ENCODE results near the gene LSP1. TPM values are rescaled to one million over a fixed set of nuclear protein-coding genes. Genes with fewer than 3 reads are reported as not detected.
A peak's percentile ranks its signal among the peaks of the same experiment; 100 is the strongest.
"Not testable (repeated sequence)": the region's sequence is repeated elsewhere in the genome, so short reads cannot be mapped to it uniquely, and the experiment has no call there.

Gene LSP1
- total RNA-seq, 2 experiments from 2014 or later = 42.4 to 42.9 TPM

DNA sequence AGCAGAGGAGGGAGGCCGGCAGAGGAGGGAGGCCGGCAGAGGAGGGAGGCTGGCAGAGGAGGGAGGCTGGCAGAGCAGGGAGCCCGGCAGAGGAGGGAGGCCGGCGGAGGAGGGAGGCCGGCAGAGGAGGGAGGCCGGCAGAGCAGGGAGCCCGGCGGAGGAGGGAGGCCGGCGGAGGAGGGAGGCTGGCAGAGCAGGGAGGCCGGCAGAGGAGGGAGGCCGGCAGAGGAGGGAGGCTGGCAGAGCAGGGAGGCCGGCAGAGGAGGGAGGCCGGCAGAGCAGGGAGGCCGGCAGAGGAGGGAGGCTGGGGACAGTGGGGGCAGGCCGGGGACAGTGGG is 20.9 kb downstream of the LSP1 start:
- H3K36me3 Mint-ChIP-seq (ENCODE audit: low read depth); H3K27ac Mint-ChIP-seq; CTCF ChIA-PET; H3K9me3 Mint-ChIP-seq; H3K4me3 Mint-ChIP-seq; intact Hi-C loops (cut with micrococcal nuclease); DNase-seq; H3K27me3 Mint-ChIP-seq (ENCODE audit: low read depth): not testable (repeated sequence)
- peaks cover 47% of the 10 kb centered on the region for H3K4me1 Mint-ChIP-seq (ENCODE audit: low read depth)

DNA sequence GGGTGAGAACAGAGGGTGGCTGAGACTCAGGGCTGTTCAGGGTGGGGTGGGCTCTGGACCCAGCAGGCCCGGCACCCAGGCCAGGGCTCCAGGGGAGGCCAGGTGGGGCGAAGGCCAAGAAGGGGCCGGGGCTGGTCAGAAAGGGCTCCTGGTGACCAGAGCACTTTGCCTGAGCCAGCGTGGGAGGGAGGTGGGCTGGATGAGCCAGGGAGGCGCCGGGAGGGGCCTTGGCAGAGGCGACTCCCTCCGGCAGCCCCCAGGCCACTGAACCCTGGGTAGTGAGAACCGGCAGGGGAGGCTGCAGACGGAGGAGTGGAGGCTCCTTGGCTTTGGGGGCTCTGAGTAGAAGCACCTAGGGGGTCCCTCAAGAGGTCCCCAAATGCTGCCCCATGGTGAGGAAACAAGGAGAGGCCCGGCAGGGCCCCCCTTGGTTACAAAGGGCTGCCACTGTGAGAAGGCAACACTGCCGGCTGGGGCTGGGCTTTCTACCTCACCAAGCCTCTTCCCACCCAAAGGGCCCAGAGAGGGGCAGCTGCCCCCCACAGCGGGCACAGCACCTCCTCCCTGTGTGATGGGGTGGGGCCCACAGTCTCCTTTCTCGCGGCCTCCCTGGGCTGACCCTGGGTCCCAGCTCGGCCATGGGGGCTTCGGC is 21.7 kb downstream of the LSP1 start:
- intact Hi-C loops (cut with micrococcal nuclease); H3K36me3 Mint-ChIP-seq (ENCODE audit: low read depth); H3K9me3 Mint-ChIP-seq; H3K4me3 Mint-ChIP-seq; H3K27ac Mint-ChIP-seq; H3K27me3 Mint-ChIP-seq (ENCODE audit: low read depth); DNase-seq: not testable (repeated sequence)
- H3K4me1 Mint-ChIP-seq (ENCODE audit: low read depth) = peaks cover 39% of the 10 kb centered on the region
- CTCF ChIA-PET = interaction anchor here (1.7 kb wide), 1 partner anchor 21 kb away, joined by 7 read pairs; no protein-coding TSS in a partner anchor

DNA sequence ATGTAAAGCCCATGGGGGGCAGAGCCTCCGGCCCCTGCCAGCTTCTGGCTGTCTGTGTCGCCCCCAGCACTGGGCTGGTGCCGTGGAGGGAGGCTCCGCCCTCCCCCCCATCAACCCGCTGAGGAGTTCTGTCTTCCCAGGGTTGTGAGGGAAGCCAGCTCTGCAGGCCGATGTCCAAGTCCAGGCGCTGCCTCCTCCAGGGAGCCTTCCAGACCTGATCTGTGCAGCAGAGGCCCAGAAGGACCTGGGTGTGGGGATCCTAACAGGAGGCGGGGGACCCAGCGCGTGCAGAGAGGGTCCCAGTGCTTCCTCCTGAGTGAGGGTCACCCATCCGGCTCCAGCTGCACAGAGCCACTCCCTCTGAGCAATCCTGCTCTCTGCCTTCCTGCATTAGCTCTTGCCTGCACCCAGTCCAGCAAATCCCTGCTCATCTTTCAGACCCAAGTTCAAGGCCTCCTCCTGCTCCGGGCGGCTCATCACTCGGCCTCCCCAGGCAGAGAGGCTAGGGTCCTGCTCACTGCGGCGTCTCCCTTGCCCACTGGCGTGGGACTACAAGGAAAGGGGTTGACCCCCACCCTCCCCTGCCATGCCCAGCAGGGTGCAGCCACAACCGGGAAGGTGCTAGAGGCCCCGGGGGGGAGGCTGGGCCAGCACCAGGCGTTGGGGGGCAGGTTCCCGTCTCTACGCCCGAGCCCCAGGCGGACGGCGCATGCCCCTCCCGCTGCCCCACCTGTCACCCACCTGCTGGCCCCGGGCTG is 22.4 kb downstream of the LSP1 start:
- intact Hi-C loops (cut with micrococcal nuclease) = no loop called here
- Mint-ChIP-seq H3K4me3 (no peak overlapping the region), H3K9me3 (no peaks in the 10 kb centered on the region), H3K36me3 (ENCODE audit: low read depth) (peaks cover 1% of the 10 kb centered on the region), H3K4me1 (ENCODE audit: low read depth) (peaks cover 34% of the 10 kb centered on the region), H3K27ac (no peak overlapping the region), H3K27me3 (ENCODE audit: low read depth) (no peaks in the 10 kb centered on the region)
- DNase-seq = no peak
- CTCF ChIA-PET = interaction anchor here (1.7 kb wide), 1 partner anchor 21 kb away, joined by 7 read pairs; no protein-coding TSS in a partner anchor

DNA sequence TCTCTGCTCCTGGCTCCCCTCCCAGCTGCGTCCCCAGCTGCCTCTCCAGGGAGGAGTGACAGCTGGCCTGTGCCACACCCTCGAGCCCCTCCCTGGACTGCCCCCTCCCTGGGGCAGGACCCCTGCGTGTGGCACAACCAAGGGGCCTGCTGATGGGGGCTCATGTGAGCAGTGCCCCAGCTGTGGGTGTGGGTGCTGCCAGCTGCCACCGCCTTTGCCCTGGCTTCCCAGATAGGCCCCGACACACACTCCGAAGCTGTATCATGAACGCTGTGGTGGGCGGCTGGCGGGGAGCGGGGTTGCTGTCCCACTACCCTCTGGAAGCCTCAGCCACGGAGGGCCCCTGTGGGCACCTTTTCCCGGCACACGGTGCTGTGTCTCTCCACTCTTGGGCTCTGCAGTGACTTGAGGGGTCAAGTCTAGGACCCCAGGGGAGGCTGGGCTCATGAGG is 23.0 kb downstream of the LSP1 start:
- DNase-seq; intact Hi-C loops (cut with micrococcal nuclease); H3K4me3 Mint-ChIP-seq; H3K27me3 Mint-ChIP-seq (ENCODE audit: low read depth); H3K9me3 Mint-ChIP-seq; H3K36me3 Mint-ChIP-seq (ENCODE audit: low read depth); H3K27ac Mint-ChIP-seq: not testable (repeated sequence)
- peaks cover 29% of the 10 kb centered on the region for H3K4me1 Mint-ChIP-seq (ENCODE audit: low read depth)
- CTCF ChIA-PET = interaction anchor here (0.6 to 1.7 kb wide), 3 partner anchors 22 to 1159 kb away, joined by 3 to 7 read pairs (median 3); no protein-coding TSS in a partner anchor

- no peaks in the 10 kb centered on the region for H3K9me3 Mint-ChIP-seq
- peaks cover 1% of the 10 kb centered on the region for H3K36me3 Mint-ChIP-seq (ENCODE audit: low read depth)
- H3K27ac Mint-ChIP-seq = no peak overlapping the region
- intact Hi-C loops (cut with micrococcal nuclease) = no loop called here
- H3K4me1 Mint-ChIP-seq (ENCODE audit: low read depth) = peaks cover 26% of the 10 kb centered on the region
- no peaks in the 10 kb centered on the region for H3K27me3 Mint-ChIP-seq (ENCODE audit: low read depth)
- no peak for DNase-seq
- CTCF ChIA-PET = interaction anchor here (0.6 to 1.7 kb wide), 4 partner anchors 23 to 1158 kb away, joined by 3 to 7 read pairs (median 3); no protein-coding TSS in a partner anchor
- H3K4me3 Mint-ChIP-seq = no peak overlapping the region
Observed at GRCh38 chr11:1876361-1877063, 23.6 kb downstream of the LSP1 start.

- Mint-ChIP-seq H3K9me3 (no peaks in the 10 kb centered on the region), H3K36me3 (ENCODE audit: low read depth) (peaks cover 1% of the 10 kb centered on the region), H3K27me3 (ENCODE audit: low read depth) (no peaks in the 10 kb centered on the region), H3K4me3 (no peak overlapping the region), H3K27ac (peak overlapping the region; percentile 26), H3K4me1 (ENCODE audit: low read depth) (peaks cover 16% of the 10 kb centered on the region)
- intact Hi-C loops (cut with micrococcal nuclease) = no loop called here
- CTCF ChIA-PET = interaction anchor here (1.0 to 1.2 kb wide), 2 partner anchors 44 to 274 kb away, joined by 3 read pairs; no protein-coding TSS in a partner anchor
- DNase-seq = no peak
Observed at GRCh38 chr11:1877211-1878136, 24.6 kb downstream of the LSP1 start.

DNA sequence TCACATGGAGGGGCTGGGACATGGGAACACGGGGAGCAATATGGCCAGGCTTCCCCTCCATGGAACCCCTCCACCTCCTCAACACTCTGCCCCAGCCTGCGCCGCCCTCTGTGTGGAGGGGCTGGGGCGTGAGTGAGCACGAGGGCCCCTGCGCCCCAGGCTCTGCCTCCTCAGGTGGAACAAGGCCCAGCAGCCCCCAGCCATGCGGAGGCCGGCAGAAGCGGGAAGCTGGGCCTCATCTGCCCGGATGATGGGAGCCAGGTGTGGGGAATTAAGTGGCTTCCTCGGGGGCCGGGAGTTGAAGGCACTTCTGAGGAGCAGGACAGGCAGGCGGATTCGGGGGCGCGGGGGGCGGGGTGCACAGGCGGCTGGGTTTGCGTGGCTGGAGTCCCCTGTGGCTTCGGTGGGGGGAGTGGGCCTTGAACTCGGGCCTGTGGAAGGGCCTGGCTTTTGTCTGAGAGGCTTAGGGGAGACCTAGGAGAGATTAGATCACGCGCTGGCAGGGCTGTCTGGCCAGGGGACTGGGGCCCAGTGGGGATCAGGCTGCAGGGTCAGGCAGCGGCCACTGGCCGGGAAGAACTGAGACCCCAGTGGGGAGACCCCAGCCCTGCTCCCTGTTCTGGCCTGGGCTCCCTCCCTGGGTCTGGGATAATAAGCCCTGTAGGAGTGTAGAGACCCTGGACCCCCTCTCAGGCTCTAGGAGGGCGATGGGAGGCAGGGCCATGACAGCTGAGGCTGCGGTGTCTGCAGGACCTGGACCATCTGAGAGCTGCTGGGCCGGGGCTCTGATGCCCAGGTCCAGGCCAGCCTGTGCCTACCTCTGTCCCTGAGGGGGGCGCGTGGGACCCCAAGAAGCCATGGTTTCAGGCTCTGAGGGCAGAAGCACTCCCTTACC is 25.5 kb downstream of the LSP1 start:
- Mint-ChIP-seq H3K4me1 (ENCODE audit: low read depth) (peaks cover 12% of the 10 kb centered on the region), H3K9me3 (no peaks in the 10 kb centered on the region), H3K36me3 (ENCODE audit: low read depth) (peaks cover 1% of the 10 kb centered on the region), H3K27ac (no peak overlapping the region), H3K27me3 (ENCODE audit: low read depth) (no peaks in the 10 kb centered on the region), H3K4me3 (no peak overlapping the region)
- DNase-seq = no peak
- intact Hi-C loops (cut with micrococcal nuclease) = no loop called here
- CTCF ChIA-PET = no interaction called here

GRCh38 chr11:1879342-1879940 is 26.6 kb downstream of the LSP1 start:
- Mint-ChIP-seq H3K4me3 (no peak overlapping the region), H3K36me3 (ENCODE audit: low read depth) (peaks cover 1% of the 10 kb centered on the region), H3K27me3 (ENCODE audit: low read depth) (no peaks in the 10 kb centered on the region), H3K27ac (no peak overlapping the region), H3K9me3 (no peaks in the 10 kb centered on the region), H3K4me1 (ENCODE audit: low read depth) (peaks cover 10% of the 10 kb centered on the region)
- intact Hi-C loops (cut with micrococcal nuclease) = no loop called here
- no peak for DNase-seq
- CTCF ChIA-PET = no interaction called here

- intact Hi-C loops (cut with micrococcal nuclease) = loop anchor here (5.0 to 10.0 kb wide), 2 partner anchors 37 to 45 kb away; partner anchors contain the start of genes SYT8, TNNI2 and TNNT3
- Mint-ChIP-seq H3K4me3 (no peak overlapping the region), H3K27ac (peak overlapping the region; percentile 72), H3K27me3 (ENCODE audit: low read depth) (no peaks in the 10 kb centered on the region), H3K9me3 (no peaks in the 10 kb centered on the region), H3K4me1 (ENCODE audit: low read depth) (peaks cover 9% of the 10 kb centered on the region), H3K36me3 (ENCODE audit: low read depth) (peaks cover 1% of the 10 kb centered on the region)
- CTCF ChIA-PET = no interaction called here
- no peak for DNase-seq
Observed at GRCh38 chr11:1879941-1880720, 27.2 kb downstream of the LSP1 start.

GRCh38 chr11:1880746-1881441 is 28.0 kb downstream of the LSP1 start:
- no peak for DNase-seq
- Mint-ChIP-seq H3K27me3 (ENCODE audit: low read depth) (no peaks in the 10 kb centered on the region), H3K4me1 (ENCODE audit: low read depth) (peaks cover 6% of the 10 kb centered on the region), H3K9me3 (no peaks in the 10 kb centered on the region), H3K4me3 (no peak overlapping the region), H3K27ac (peak overlapping the region; percentile 72), H3K36me3 (ENCODE audit: low read depth) (peaks cover 1% of the 10 kb centered on the region)
- CTCF ChIA-PET = interaction anchor here (1.0 to 2.8 kb wide), 5 partner anchors 11 to 187 kb away, joined by 3 to 42 read pairs (median 12); partner anchors contain the start of gene LSP1
- intact Hi-C loops (cut with micrococcal nuclease) = loop anchor here (5.0 to 10.0 kb wide), 2 partner anchors 36 to 46 kb away; partner anchors contain the start of genes SYT8, TNNI2 and TNNT3

All from activated naive CD4-positive, alpha-beta T cell treated with anti-CD3 and anti-CD28 coated beads for 36 hours (primary cell).